Astrocyte of the cerebellum (primary cell): ENCODE measurements around the gene RIPK4.

Experiments
- DNase-seq: peaks from one replicate; pipeline ENCODE4 v3.0.0-alpha.2; 2011; ENCODE audit warnings: low read depth
- H3K4me3 ChIP-seq: 2 replicates; pipeline ENCODE4 v1.5.1; 2011; ENCODE audit warnings: mild to moderate bottlenecking, low read depth, low read length, moderate library complexity
- CTCF ChIP-seq: IDR thresholded peaks from 2 replicates; pipeline ENCODE4 v1.5.1; 2012; ENCODE audit warnings: low read length, low read depth, moderate library complexity, mild to moderate bottlenecking; ENCODE audit errors: missing control alignments
- in situ Hi-C: cut with HindIII; loops from 2 replicates; pipeline ENCODE4 v1.10.0; 2017; ENCODE audit warnings: low sequenced_read_pairs

RIPK4 gene

GRCh38 chr21:41706678-41707077 is 60.2 kb downstream of the RIPK4 start:
- in situ Hi-C loops = no loop called here
- TF ChIP-seq CTCF = no peak
- H3K4me3 ChIP-seq = no peak overlapping the region
- no peak for DNase-seq

GRCh38 chr21:41706263-41706639 is 60.6 kb downstream of the RIPK4 start:
- DNase-seq = no peak
- in situ Hi-C loops = no loop called here
- TF ChIP-seq CTCF = no peak
- H3K4me3 ChIP-seq = no peak overlapping the region

- no peak for DNase-seq
- no peak overlapping the region for H3K4me3 ChIP-seq
- no peak for TF ChIP-seq CTCF
- in situ Hi-C loops = no loop called here
Measured at GRCh38 chr21:41705546-41706262, 61.1 kb downstream of the RIPK4 start.

GRCh38 chr21:41703857-41704501 is 62.9 kb downstream of the RIPK4 start:
- H3K4me3 ChIP-seq = no peak overlapping the region
- no peak for DNase-seq
- TF ChIP-seq CTCF = no peak
- in situ Hi-C loops = no loop called here

- no peak overlapping the region for H3K4me3 ChIP-seq
- in situ Hi-C loops = no loop called here
- TF ChIP-seq CTCF = no peak
- no peak for DNase-seq
Measured at GRCh38 chr21:41701749-41702148, 65.1 kb downstream of the RIPK4 start.

- no peak for DNase-seq
- no peak for TF ChIP-seq CTCF
- no peak overlapping the region for H3K4me3 ChIP-seq
- in situ Hi-C loops = no loop called here
Measured at GRCh38 chr21:41699311-41699710, 67.5 kb downstream of the RIPK4 start.
